GM06990 (cell line): Measurements from ENCODE around the gene TAF6.

Source experiments
- DNase-seq: peaks from one replicate; pipeline ENCODE4 v3.0.0-alpha.2; 2011; ENCODE audit not compliant: insufficient read length; ENCODE audit errors: extremely low read depth
- H3K27me3 ChIP-seq: replicated peaks from 2 replicates; pipeline ENCODE4 v1.6.0; 2011; ENCODE audit warnings: low read length; ENCODE audit not compliant: control insufficient read depth, insufficient read depth
- H3K36me3 ChIP-seq: 2 replicates; pipeline ENCODE4 v1.5.1; 2011; ENCODE audit warnings: low read length; ENCODE audit not compliant: control insufficient read depth, insufficient read depth
- H3K4me3 ChIP-seq: replicated peaks from 2 replicates; pipeline ENCODE4 v1.5.1; 2011; ENCODE audit warnings: low read depth, mild to moderate bottlenecking, control low read depth, low read length
- CTCF ChIP-seq: IDR thresholded peaks from 2 replicates; pipeline ENCODE4 v1.5.1; 2011; ENCODE audit warnings: low read length, control low read depth, mild to moderate bottlenecking, inconsistent platforms; ENCODE audit not compliant: insufficient read depth, poor library complexity, severe bottlenecking

The TAF6 gene

GRCh38 chr7:100063376-100063775 is 55.8 kb downstream of the TAF6 start:
- no peak for TF ChIP-seq CTCF

GRCh38 chr7:100061518-100062193 is 57.5 kb downstream of the TAF6 start:
- Histone ChIP-seq H3K36me3 (peaks cover 14% of the 10 kb centered on the region), H3K4me3 (no peak overlapping the region), H3K27me3 (no peaks in the 10 kb centered on the region)
- no peak for DNase-seq
- TF ChIP-seq CTCF: no peak

More at GRCh38 chr7:100063376-100063775, 55.8 kb downstream of the TAF6 start:
- Histone ChIP-seq H3K27me3 (no peaks in the 10 kb centered on the region), H3K36me3 (peaks cover 8% of the 10 kb centered on the region), H3K4me3 (no peak overlapping the region)
- no peak for DNase-seq

GRCh38 chr7:100059251-100059739 is 59.9 kb downstream of the TAF6 start:
- Histone ChIP-seq H3K36me3 (peaks cover 12% of the 10 kb centered on the region), H3K27me3 (no peaks in the 10 kb centered on the region), H3K4me3 (no peak overlapping the region)
- no peak for DNase-seq
- no peak for TF ChIP-seq CTCF
